Neuron (in vitro differentiated cells): Measurements from ENCODE around the gene LPO.

Source experiments
- H2AFZ ChIP-seq: one replicate; pipeline ENCODE4 v1.6.1; 2013; ENCODE audit warnings: low read depth, mild to moderate bottlenecking, inconsistent platforms, low read length, moderate library complexity
- H3K27me3 ChIP-seq: one replicate; pipeline ENCODE4 v1.6.1; 2013; ENCODE audit warnings: low read length; ENCODE audit not compliant: insufficient read depth
- H3K36me3 ChIP-seq: one replicate; pipeline ENCODE4 v1.6.1; 2013; ENCODE audit warnings: low read length; ENCODE audit not compliant: insufficient read depth
- H3K4me1 ChIP-seq: one replicate; pipeline ENCODE4 v1.6.1; 2013; ENCODE audit warnings: low read length; ENCODE audit not compliant: insufficient read depth
- H3K4me3 ChIP-seq: 2 replicates; pipeline ENCODE4 v1.5.1; 2013; ENCODE audit warnings: mild to moderate bottlenecking, low read length, moderate library complexity
- H3K9me3 ChIP-seq: one replicate; pipeline ENCODE4 v1.6.1; 2013; ENCODE audit warnings: low read length

Gene LPO

GRCh38 chr17:58238147-58238634 is at the start of gene LPO:
Gene LPO (plus strand): TSS chr17:58238584. CDS start chr17:58242980, 4,396 bp downstream.
- Histone ChIP-seq H3K9me3 (no peaks in the 10 kb centered on the region), H3K4me3 (no peak within 1 kb of the TSS), H3K36me3 (no peaks in the 10 kb centered on the region), H3K4me1 (no peaks in the 10 kb centered on the region), H2AFZ (no peak within 1 kb of the TSS), H3K27me3 (peaks cover 38% of the 10 kb centered on the region)

DNA sequence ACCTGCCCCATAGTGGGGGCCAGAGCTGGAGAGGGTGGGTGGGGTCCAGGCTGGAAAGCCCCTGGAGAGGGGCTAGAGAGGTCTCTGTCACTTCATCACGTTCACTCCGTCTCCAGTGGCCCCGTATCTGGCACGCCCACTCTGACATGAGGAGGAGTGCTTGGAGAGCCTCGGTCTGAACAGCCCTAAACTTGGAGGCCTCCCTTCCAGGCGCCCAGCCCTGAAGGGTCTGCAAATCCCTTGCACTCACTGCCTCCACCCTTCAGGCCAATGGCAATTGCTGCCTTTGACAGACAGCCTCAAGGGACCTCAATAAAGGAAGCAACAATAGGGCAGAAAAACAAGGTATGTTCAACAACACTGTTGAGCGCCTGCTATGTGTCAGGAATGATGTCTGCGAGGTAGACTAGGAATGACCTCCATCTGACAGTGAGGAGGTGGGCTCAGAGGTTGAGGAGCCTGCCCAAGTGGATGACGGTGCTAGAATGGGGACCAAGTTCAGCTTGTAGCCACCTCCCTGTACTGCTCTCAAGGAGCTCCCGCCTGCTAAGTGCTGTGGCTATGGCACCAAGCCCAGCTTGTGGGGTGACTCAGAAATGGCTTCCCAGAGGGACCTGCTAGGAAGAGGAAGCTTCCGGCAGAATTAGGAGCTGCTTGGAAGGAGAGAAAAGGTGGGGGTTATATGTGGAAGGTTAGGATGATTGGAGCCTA is 48.8 kb upstream of the LPO start:
- no peaks in the 10 kb centered on the region for H3K36me3 ChIP-seq
- H3K27me3 ChIP-seq = peaks cover 27% of the 10 kb centered on the region
- no peaks in the 10 kb centered on the region for H3K4me1 ChIP-seq
- no peak overlapping the region for H3K4me3 ChIP-seq
- H2AFZ ChIP-seq = no peak overlapping the region
- no peaks in the 10 kb centered on the region for H3K9me3 ChIP-seq

- H3K4me3 ChIP-seq = no peak overlapping the region
- no peaks in the 10 kb centered on the region for H3K4me1 ChIP-seq
- H2AFZ ChIP-seq = no peak overlapping the region
- no peaks in the 10 kb centered on the region for H3K36me3 ChIP-seq
- H3K27me3 ChIP-seq = peaks cover 22% of the 10 kb centered on the region
- H3K9me3 ChIP-seq = no peaks in the 10 kb centered on the region
Observed at GRCh38 chr17:58191241-58191896, 47.0 kb upstream of the LPO start.

- H2AFZ ChIP-seq = no peak within 1 kb of the TSS
- peaks cover 14% of the 10 kb centered on the region for H3K27me3 ChIP-seq
- H3K36me3 ChIP-seq = no peaks in the 10 kb centered on the region
- H3K4me1 ChIP-seq = no peaks in the 10 kb centered on the region
- no peak within 1 kb of the TSS for H3K4me3 ChIP-seq
- H3K9me3 ChIP-seq = no peaks in the 10 kb centered on the region
Observed at GRCh38 chr17:58192612-58193011, 45.8 kb upstream of the LPO start, which contains the start of gene EPX. Gene EPX (plus strand): TSS chr17:58192726. CDS start chr17:58192847, 121 bp downstream.

- Histone ChIP-seq H3K9me3 (no peaks in the 10 kb centered on the region), H3K36me3 (no peaks in the 10 kb centered on the region), H3K4me1 (no peaks in the 10 kb centered on the region), H3K4me3 (no peak overlapping the region), H2AFZ (no peak overlapping the region), H3K27me3 (peaks cover 12% of the 10 kb centered on the region)
Observed at GRCh38 chr17:58193641-58194255, 44.6 kb upstream of the LPO start.

- H3K9me3 ChIP-seq = no peaks in the 10 kb centered on the region
- H3K27me3 ChIP-seq = peaks cover 12% of the 10 kb centered on the region
- no peak overlapping the region for H2AFZ ChIP-seq
- no peak overlapping the region for H3K4me3 ChIP-seq
- H3K4me1 ChIP-seq = no peaks in the 10 kb centered on the region
- H3K36me3 ChIP-seq = no peaks in the 10 kb centered on the region
Observed at GRCh38 chr17:58195518-58196123, 42.8 kb upstream of the LPO start.

DNA sequence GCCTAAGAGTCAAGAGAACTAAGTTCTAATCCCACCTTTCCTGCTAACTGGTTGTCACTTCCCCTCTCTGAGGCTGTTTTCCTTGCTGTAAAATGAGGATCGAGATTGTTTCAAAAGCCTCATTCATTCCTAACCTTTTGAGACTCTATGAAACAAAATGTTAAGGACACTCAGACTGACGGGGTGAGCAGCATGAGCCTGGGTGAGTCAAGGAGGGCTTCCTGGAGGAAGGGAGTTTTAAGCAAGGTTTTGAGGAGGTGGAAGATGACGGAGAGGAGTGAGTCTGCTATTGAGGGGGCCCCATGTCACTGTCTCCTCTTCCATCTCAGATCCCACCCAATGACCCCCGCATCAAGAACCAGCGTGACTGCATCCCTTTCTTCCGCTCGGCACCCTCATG is 41.8 kb upstream of the LPO start:
- no peak overlapping the region for H2AFZ ChIP-seq
- H3K36me3 ChIP-seq = no peaks in the 10 kb centered on the region
- H3K27me3 ChIP-seq = peaks cover 6% of the 10 kb centered on the region
- no peaks in the 10 kb centered on the region for H3K4me1 ChIP-seq
- no peak overlapping the region for H3K4me3 ChIP-seq
- no peaks in the 10 kb centered on the region for H3K9me3 ChIP-seq

GRCh38 chr17:58200024-58200633 is 38.3 kb upstream of the LPO start:
- Histone ChIP-seq H3K4me3 (no peak overlapping the region), H3K4me1 (no peaks in the 10 kb centered on the region), H3K9me3 (no peaks in the 10 kb centered on the region), H3K27me3 (no peaks in the 10 kb centered on the region), H3K36me3 (peaks cover 3% of the 10 kb centered on the region), H2AFZ (no peak overlapping the region)

- no peak overlapping the region for H3K4me3 ChIP-seq
- H3K36me3 ChIP-seq = peaks cover 14% of the 10 kb centered on the region
- H3K27me3 ChIP-seq = no peaks in the 10 kb centered on the region
- no peak overlapping the region for H2AFZ ChIP-seq
- no peaks in the 10 kb centered on the region for H3K9me3 ChIP-seq
- no peaks in the 10 kb centered on the region for H3K4me1 ChIP-seq
Observed at GRCh38 chr17:58202859-58203258, 35.5 kb upstream of the LPO start.

GRCh38 chr17:58204796-58205195 is 33.6 kb upstream of the LPO start:
- no peaks in the 10 kb centered on the region for H3K9me3 ChIP-seq
- H3K27me3 ChIP-seq = no peaks in the 10 kb centered on the region
- H3K36me3 ChIP-seq = peaks cover 26% of the 10 kb centered on the region
- H2AFZ ChIP-seq = no peak overlapping the region
- H3K4me1 ChIP-seq = no peaks in the 10 kb centered on the region
- no peak overlapping the region for H3K4me3 ChIP-seq

DNA sequence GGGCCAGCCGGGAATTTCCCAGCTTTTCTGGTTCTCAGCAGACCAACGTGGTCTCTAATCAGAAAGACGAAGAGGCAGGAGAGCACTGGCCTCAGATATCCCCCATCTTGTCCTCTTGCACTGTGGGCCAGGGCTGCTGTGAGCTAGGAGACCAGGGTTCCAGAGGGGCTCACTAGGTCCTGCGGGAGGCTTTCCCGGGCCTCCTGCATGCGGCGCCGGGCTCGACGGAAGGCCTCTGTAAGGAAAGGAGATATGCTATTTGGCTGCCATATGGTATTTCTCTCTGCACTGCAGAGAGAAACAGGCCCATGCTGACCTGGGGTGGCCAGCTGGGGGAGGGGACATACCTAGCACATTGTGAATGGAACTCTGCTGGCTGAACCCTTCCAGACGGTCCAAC is 32.4 kb upstream of the LPO start:
- Histone ChIP-seq H3K9me3 (no peaks in the 10 kb centered on the region), H3K27me3 (no peaks in the 10 kb centered on the region), H3K4me1 (no peaks in the 10 kb centered on the region), H3K36me3 (peaks cover 36% of the 10 kb centered on the region), H3K4me3 (no peak overlapping the region), H2AFZ (no peak overlapping the region)

- H3K36me3 ChIP-seq = peaks cover 44% of the 10 kb centered on the region
- no peak overlapping the region for H3K4me3 ChIP-seq
- H3K4me1 ChIP-seq = no peaks in the 10 kb centered on the region
- no peak overlapping the region for H2AFZ ChIP-seq
- H3K9me3 ChIP-seq = no peaks in the 10 kb centered on the region
- H3K27me3 ChIP-seq = no peaks in the 10 kb centered on the region
Observed at GRCh38 chr17:58207451-58207850, 30.9 kb upstream of the LPO start.

DNA sequence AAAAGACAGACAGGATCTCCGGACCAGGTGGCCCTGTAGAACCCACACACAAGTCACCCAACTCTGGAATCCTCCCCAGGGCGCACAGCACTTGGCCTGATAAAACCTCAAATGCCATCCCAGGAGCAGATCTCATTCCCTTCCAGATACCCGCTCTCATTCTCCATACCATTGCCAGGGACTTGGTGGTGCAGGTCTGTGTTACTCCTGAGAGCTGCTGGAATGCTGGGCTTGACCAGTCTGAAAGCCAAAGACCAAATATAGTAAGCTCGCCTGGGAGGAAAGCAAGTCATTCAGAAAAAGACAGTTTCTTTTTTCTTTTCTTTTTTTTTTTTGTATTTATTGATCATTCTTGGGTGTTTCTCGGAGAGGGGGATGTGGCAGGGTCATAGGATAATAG is 30.0 kb upstream of the LPO start:
- Histone ChIP-seq H3K4me1 (no peaks in the 10 kb centered on the region), H3K9me3 (no peaks in the 10 kb centered on the region), H3K36me3 (peaks cover 53% of the 10 kb centered on the region), H3K27me3 (no peaks in the 10 kb centered on the region), H2AFZ (no peak overlapping the region), H3K4me3 (no peak overlapping the region)
